Measurements from ENCODE around the gene COL20A1. TPM values are rescaled to one million over a fixed set of nuclear protein-coding genes. Genes with fewer than 3 reads are reported as not detected.

Gene COL20A1
- total RNA-seq, 5 donors from 2014 or later (not counting 1 experiment from before 2014, with no cell fraction given): 0.16 to 0.35 (median 0.23) TPM; not detected in 2

DNA sequence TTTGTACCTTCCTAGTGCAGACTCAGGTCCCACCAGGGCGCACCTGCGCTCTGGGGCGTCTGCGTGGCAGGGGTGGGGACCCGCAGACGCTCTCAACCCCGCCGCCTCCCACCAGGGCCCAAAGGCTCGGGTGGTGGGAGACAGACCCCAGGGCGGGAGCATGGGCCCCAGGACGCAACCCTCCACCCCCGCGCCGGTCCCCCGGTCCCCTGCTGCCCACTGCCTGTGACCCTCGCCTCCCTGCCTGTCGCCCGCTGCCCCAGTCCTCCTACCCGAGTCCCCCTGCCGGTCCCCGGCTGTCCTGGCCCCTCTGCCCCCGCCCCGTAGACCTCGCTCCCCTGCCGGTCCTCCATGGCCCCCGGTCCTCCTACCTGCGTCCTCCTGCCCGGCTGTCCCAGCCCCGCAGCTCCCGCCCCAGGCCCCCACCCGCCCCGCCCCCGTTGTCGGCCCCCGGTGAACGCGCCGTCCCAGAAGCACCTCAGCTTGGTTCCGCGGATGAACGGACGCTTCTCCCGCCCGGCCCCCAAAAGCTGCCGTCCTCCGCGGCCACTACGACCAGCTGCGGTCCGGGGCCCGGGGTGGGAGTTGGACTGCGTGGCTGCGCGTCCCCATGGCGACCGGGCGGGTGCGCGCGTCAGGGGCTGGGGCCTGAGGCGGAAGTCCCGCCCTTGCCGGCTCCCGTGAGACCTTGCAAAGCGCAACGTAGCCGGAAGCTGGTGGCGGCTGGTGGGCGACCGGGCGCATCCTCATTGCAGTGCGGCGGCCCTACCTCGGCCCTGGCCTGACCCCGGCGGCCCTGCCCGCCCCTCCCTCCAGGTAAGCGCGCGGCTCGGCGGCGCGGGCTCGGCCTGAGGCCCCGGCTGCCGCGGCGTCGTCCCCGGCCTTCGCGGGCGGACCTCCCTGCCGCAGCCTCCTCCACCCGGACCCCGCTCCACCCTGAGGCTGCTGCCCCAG lies 20.6 kb upstream of the COL20A1 start, which contains the start of gene ARFGAP1:
TSS of gene ARFGAP1 (plus strand) at position 709 of the 954 bp plus-strand sequence. CDS start 2,768 bp downstream, outside the sequence.
- Mint-ChIP-seq H3K4me1 (peaks cover 30 to 32% (median 31%) of the 10 kb centered on the region in 3 donors), H3K9me3 (no peaks in the 10 kb centered on the region), H3K36me3 (no peaks in the 10 kb centered on the region), H3K27ac (peak within 1 kb of the TSS; percentile 69 to 81), H3K4me3 (peak within 1 kb of the TSS; percentile 86 to 91 (median 87)), H3K27me3 (no peaks in the 10 kb centered on the region)
- H3K9me3 ChIP-seq: no peaks in the 10 kb centered on the region
- H3K4me1 ChIP-seq (ENCODE audit: control insufficient read depth in 1 of 2, extremely low read depth in 1 of 2, insufficient read depth in 2 of 2, low read length in 2 of 2): peaks cover 8 to 31% of the 10 kb centered on the region in 2 experiments
- under 1% methylated on average over 88 of the region's 97 CpGs for WGBS (ENCODE audit: insufficient coverage)
- H3K4me3 ChIP-seq (ENCODE audit: control insufficient read depth in 1 of 2, extremely low read depth in 1 of 2, low read length in 1 of 2): peak within 1 kb of the TSS; percentile 76 to 80
- no peak within 1 kb of the TSS for H3K27ac ChIP-seq (ENCODE audit: low read length)
- H3K36me3 ChIP-seq (ENCODE audit: control insufficient read depth in 2 of 2, extremely low read depth in 1 of 2, insufficient read depth in 1 of 2, low read length in 1 of 2): peaks cover 7 to 19% of the 10 kb centered on the region in 2 donors
- DNase-seq (peak; percentile 68 to 93 (median 85)), ATAC-seq (replicated peaks in 1 of 4) (peak; percentile 96 to 99 (median 98))
- ChIA-PET CTCF (interaction anchor here in 1 of 2 donors (0.6 kb wide), 1 partner anchor 226 kb away, joined by 4 read pairs; no protein-coding TSS in a partner anchor), POLR2A (no interaction called here)
- H3K27me3 ChIP-seq (replicated peaks in 1 of 2; ENCODE audit: control insufficient read depth in 2 of 2, extremely low read depth in 1 of 2, insufficient read depth in 2 of 2, low read length in 1 of 2): peaks cover 0 to 10% of the 10 kb centered on the region in 2 experiments

DNA sequence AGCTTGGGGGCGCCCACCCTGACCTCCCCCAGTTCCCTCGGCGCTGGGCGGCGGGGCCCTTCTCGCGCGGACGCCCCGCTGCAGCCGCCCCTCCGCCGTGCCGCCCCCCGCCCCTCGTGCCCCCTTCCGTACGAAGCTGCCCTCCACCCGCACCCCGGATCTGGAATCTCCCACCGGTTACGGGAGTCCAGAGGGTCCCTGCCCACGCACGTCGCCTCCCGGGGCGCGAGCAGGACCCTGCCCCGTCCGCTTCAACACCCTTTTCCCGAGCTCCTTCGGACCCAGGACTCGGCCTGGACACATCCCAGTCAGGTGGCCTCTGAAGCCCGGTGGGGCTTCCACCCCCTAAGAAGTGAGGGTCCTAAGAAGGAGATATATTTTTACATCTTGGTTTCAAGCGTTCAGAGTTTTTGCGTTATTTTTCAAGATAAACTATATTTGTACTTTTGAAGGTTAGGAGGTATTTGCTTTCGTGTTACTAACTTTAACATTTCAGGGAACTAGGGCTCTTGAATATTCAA lies 19.9 kb upstream of the COL20A1 start:
- DNase-seq (no peak), ATAC-seq (replicated peaks in 1 of 4) (no peak)
- peaks cover 11 to 25% of the 10 kb centered on the region in 2 donors for H3K36me3 ChIP-seq (ENCODE audit: control insufficient read depth in 2 of 2, extremely low read depth in 1 of 2, insufficient read depth in 1 of 2, low read length in 1 of 2)
- no peaks in the 10 kb centered on the region for H3K27me3 Mint-ChIP-seq
- H3K4me3 ChIP-seq (ENCODE audit: control insufficient read depth in 1 of 2, extremely low read depth in 1 of 2, low read length in 1 of 2): peak overlapping the region; percentile 76 to 80
- ChIA-PET CTCF (no interaction called here), POLR2A (no interaction called here)
- peak overlapping the region; percentile 69 to 81 for H3K27ac Mint-ChIP-seq
- H3K4me1 Mint-ChIP-seq: peaks cover 30 to 32% (median 31%) of the 10 kb centered on the region in 3 donors
- H3K27ac ChIP-seq (ENCODE audit: low read length): no peak overlapping the region
- H3K36me3 Mint-ChIP-seq: no peaks in the 10 kb centered on the region
- peak overlapping the region; percentile 86 to 91 (median 87) for H3K4me3 Mint-ChIP-seq
- H3K27me3 ChIP-seq (replicated peaks in 1 of 2; ENCODE audit: control insufficient read depth in 2 of 2, extremely low read depth in 1 of 2, insufficient read depth in 2 of 2, low read length in 1 of 2): peaks cover 0 to 7% of the 10 kb centered on the region in 2 experiments
- WGBS (ENCODE audit: insufficient coverage): 0% methylated on average over 28 of the region's 37 CpGs
- H3K9me3 Mint-ChIP-seq: no peaks in the 10 kb centered on the region
- no peaks in the 10 kb centered on the region for H3K9me3 ChIP-seq
- H3K4me1 ChIP-seq (ENCODE audit: control insufficient read depth in 1 of 2, extremely low read depth in 1 of 2, insufficient read depth in 2 of 2, low read length in 2 of 2): peaks cover 8 to 31% of the 10 kb centered on the region in 2 experiments

DNA sequence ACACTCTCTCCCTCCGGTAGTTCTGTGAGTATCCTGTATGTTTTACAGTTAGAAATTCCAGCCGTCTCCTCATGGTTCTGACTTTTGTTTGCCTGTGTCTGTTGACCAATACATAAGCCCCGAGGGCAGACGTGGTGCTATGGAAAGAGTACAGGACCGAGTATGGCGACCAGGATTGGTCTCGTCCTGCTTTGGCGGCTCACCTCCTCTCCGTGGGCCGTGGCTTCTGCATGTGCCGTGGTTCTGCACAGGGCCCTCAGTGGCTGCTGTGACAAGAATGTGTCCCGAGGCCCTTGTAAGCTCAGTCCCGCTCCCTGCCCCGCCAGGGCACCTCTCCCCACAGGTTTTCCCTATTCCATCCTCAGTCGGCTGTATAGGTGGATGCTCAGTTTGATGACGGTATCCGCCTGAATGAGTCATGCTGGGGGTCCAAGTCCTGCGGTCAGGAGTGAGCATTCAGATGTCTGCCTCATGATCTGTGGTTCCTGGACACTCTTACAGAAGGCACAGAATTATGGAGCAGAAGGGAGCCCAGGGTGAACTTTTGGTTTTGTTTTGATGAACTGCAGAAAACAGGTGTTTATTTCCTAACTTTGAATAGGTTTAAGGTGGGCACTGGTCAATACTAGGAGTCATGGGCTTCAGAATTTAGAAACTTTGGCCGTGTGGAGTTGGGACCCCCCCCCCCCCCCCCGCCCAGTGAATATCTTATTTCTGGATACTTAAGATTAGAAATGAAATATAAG lies 19.2 kb upstream of the COL20A1 start:
- peaks cover 3% of the 10 kb centered on the region for H3K36me3 Mint-ChIP-seq
- H3K27me3 ChIP-seq (replicated peaks in 1 of 2; ENCODE audit: control insufficient read depth in 2 of 2, extremely low read depth in 1 of 2, insufficient read depth in 2 of 2, low read length in 1 of 2): peaks cover 0 to 1% of the 10 kb centered on the region in 2 experiments
- peaks cover 8 to 31% of the 10 kb centered on the region in 2 experiments for H3K4me1 ChIP-seq (ENCODE audit: control insufficient read depth in 1 of 2, extremely low read depth in 1 of 2, insufficient read depth in 2 of 2, low read length in 2 of 2)
- ATAC-seq (replicated peaks in 1 of 4) (no peak), DNase-seq (no peak)
- ChIA-PET POLR2A (no interaction called here), CTCF (no interaction called here)
- peak overlapping the region; percentile 76 to 80 for H3K4me3 ChIP-seq (ENCODE audit: control insufficient read depth in 1 of 2, extremely low read depth in 1 of 2, low read length in 1 of 2)
- H3K27me3 Mint-ChIP-seq: no peaks in the 10 kb centered on the region
- H3K36me3 ChIP-seq (ENCODE audit: control insufficient read depth in 2 of 2, extremely low read depth in 1 of 2, insufficient read depth in 1 of 2, low read length in 1 of 2): peaks cover 18 to 31% of the 10 kb centered on the region in 2 donors
- H3K9me3 Mint-ChIP-seq: no peaks in the 10 kb centered on the region
- H3K27ac ChIP-seq (ENCODE audit: low read length): no peak overlapping the region
- H3K27ac Mint-ChIP-seq: peak overlapping the region; percentile 57 to 81
- 41% methylated on average over 14 of the region's 20 CpGs for whole genome bisulfite sequencing (ENCODE audit: insufficient coverage)
- H3K4me3 Mint-ChIP-seq: peak overlapping the region; percentile 86 to 91 (median 87)
- no peaks in the 10 kb centered on the region for H3K9me3 ChIP-seq
- H3K4me1 Mint-ChIP-seq: peaks cover 30 to 32% (median 31%) of the 10 kb centered on the region in 3 donors

DNA sequence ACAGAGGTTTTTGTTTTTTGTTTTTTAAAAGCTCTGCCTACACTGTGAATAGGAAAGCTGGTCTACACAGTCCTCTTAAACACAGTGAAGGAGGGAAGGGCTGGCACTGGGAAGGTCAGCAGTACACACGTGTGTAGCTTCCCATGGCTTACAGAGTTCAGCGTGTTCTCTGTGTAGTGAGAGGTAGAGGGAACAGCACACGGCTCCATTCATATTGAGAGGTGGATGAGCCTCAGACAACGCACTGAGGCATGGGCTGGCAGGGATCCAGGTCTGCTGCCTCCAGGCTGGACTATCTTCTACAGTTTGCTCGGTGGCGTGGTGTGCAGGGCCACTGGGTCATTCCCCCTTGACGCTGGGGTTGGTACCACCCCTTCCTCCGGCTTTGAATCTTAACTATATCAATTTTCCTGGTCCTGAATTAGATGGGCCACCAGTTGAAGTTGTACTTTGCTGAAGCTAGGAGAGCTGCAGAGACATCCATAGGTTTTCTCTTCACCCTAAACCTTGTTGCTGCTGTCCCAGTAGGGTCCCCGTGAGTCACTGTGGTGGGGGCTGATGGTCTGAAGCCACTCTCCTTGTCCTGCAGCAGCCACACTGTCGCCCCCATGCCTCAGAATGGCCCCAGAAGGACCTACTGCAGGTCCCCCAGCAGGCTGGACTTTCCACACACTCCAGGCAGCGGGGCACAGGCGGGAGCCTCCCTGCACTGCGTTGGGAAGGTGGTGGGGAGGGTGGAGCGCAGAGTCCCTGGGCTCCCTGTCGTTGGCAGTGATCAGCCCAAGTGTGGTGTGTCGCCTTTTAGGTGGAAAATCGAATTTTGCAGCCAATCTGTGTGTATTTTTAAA lies 18.4 kb upstream of the COL20A1 start:
- Mint-ChIP-seq H3K4me1 (peaks cover 30 to 32% (median 31%) of the 10 kb centered on the region in 3 donors), H3K9me3 (no peaks in the 10 kb centered on the region), H3K36me3 (peaks cover 5% of the 10 kb centered on the region), H3K27me3 (no peaks in the 10 kb centered on the region), H3K4me3 (peak overlapping the region; percentile 54 to 86 (median 66)), H3K27ac (no peak overlapping the region)
- WGBS (ENCODE audit: insufficient coverage): 88% methylated on average over 10 of the region's 17 CpGs
- Histone ChIP-seq H3K27ac (ENCODE audit: low read length) (no peak overlapping the region), H3K9me3 (no peaks in the 10 kb centered on the region), H3K4me3 (ENCODE audit: control insufficient read depth in 1 of 2, extremely low read depth in 1 of 2, low read length in 1 of 2) (no peak overlapping the region), H3K36me3 (ENCODE audit: control insufficient read depth in 2 of 2, extremely low read depth in 1 of 2, insufficient read depth in 1 of 2, low read length in 1 of 2) (peaks cover 20 to 37% of the 10 kb centered on the region in 2 donors), H3K4me1 (ENCODE audit: control insufficient read depth in 1 of 2, extremely low read depth in 1 of 2, insufficient read depth in 2 of 2, low read length in 2 of 2) (peaks cover 8 to 31% of the 10 kb centered on the region in 2 experiments), H3K27me3 (replicated peaks in 1 of 2; ENCODE audit: control insufficient read depth in 2 of 2, extremely low read depth in 1 of 2, insufficient read depth in 2 of 2, low read length in 1 of 2) (no peaks in the 10 kb centered on the region)
- CTCF ChIA-PET: no interaction called here
- DNase-seq (no peak), ATAC-seq (replicated peaks in 1 of 4) (no peak)
- POLR2A ChIA-PET: no interaction called here

DNA sequence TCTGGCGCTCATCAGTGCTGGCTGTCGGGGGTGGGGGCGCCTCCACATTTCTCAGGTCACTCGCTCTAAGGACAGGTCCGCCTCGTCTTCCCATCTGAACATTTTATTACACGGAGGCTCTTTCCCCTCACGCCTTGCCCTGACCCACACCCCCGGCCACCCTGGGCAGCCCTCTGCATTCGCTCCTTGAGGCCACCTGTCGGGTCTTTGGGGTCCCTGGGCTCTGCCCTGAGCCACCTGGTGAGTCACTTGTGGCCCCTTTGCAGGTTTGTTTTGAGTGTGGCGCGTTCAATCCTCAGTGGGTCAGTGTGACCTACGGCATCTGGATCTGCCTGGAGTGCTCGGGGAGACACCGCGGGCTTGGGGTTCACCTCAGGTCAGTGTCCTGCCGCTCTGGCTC lies 17.2 kb upstream of the COL20A1 start:
- Histone ChIP-seq H3K27me3 (replicated peaks in 1 of 2; ENCODE audit: control insufficient read depth in 2 of 2, extremely low read depth in 1 of 2, insufficient read depth in 2 of 2, low read length in 1 of 2) (no peaks in the 10 kb centered on the region), H3K4me1 (ENCODE audit: control insufficient read depth in 1 of 2, extremely low read depth in 1 of 2, insufficient read depth in 2 of 2, low read length in 2 of 2) (peaks cover 8 to 31% of the 10 kb centered on the region in 2 experiments), H3K9me3 (no peaks in the 10 kb centered on the region), H3K36me3 (ENCODE audit: control insufficient read depth in 2 of 2, extremely low read depth in 1 of 2, insufficient read depth in 1 of 2, low read length in 1 of 2) (peaks cover 20 to 45% of the 10 kb centered on the region in 2 donors), H3K4me3 (ENCODE audit: control insufficient read depth in 1 of 2, extremely low read depth in 1 of 2, low read length in 1 of 2) (no peak overlapping the region), H3K27ac (ENCODE audit: low read length) (no peak overlapping the region)
- Mint-ChIP-seq H3K36me3 (peaks cover 9% of the 10 kb centered on the region), H3K4me3 (no peak overlapping the region), H3K4me1 (peaks cover 29 to 31% (median 30%) of the 10 kb centered on the region in 3 donors), H3K27ac (no peak overlapping the region), H3K27me3 (no peaks in the 10 kb centered on the region), H3K9me3 (no peaks in the 10 kb centered on the region)
- 93% methylated on average over 18 of the region's 18 CpGs for WGBS (ENCODE audit: insufficient coverage)
- DNase-seq (no peak), ATAC-seq (replicated peaks in 1 of 4) (no peak)
- ChIA-PET POLR2A (no interaction called here), CTCF (no interaction called here)
